Panc1 (cell line): ENCODE results near the gene TBC1D21. TPM values are rescaled to one million over a fixed set of nuclear protein-coding genes. Genes with fewer than 3 reads are reported as not detected.

ENCODE experiments used
- ATAC-seq: fragments of 200-7000 bp; cut with Tn5 transposase; 2 replicates; pipeline ENCODE4 v1.9.1; 2020; ENCODE audit warnings: mild to moderate bottlenecking, moderate library complexity
- BruUV-seq: library from RNA; stranded (reverse); fragments of 400-500 nt; replicated peaks from 2 replicates; lab custom pipeline; 2021; lab: Mats Ljungman, UMichigan
- CTCF ChIA-PET: fragments of 300-600 bp; sonication (Branson Sonifier 250); formaldehyde crosslinking; loops from one replicate; lab custom pipeline; 2022; ENCODE audit warnings: antibody characterized with exemption; lab: Charles Lee
- POLR2A ChIA-PET: fragments of 300-600 bp; sonication (Branson Sonifier 250); formaldehyde crosslinking; loops from one replicate; lab custom pipeline; 2022; ENCODE audit warnings: antibody characterized with exemption; lab: Charles Lee
- DNase-seq: peaks from one replicate; pipeline ENCODE4 v3.0.0-alpha.2; 2010; ENCODE audit warnings: low read depth, low spot score
- H3K27ac ChIP-seq: 2 replicates; pipeline ENCODE4 v1.5.1; 2011; ENCODE audit warnings: mild to moderate bottlenecking, low read length, inconsistent platforms
- H3K27me3 ChIP-seq: fragments of 200-500 bp; sonication (Bioruptor generic); 2 replicates; pipeline ENCODE4 v1.6.0; 2014; ENCODE audit warnings: low read length, inconsistent platforms; ENCODE audit not compliant: control insufficient read depth, insufficient read depth
- H3K36me3 ChIP-seq: fragments of 200-500 bp; sonication (Bioruptor generic); 2 replicates; pipeline ENCODE4 v1.5.1; 2014; ENCODE audit warnings: inconsistent platforms, mild to moderate bottlenecking, low read length, moderate library complexity; ENCODE audit not compliant: control insufficient read depth, insufficient read depth
- H3K4me1 ChIP-seq: 2 replicates; pipeline ENCODE4 v1.5.1; 2011; ENCODE audit warnings: inconsistent platforms, mild to moderate bottlenecking, low read length, moderate library complexity; ENCODE audit not compliant: control insufficient read depth, insufficient read depth
- H3K4me3 ChIP-seq, 2 experiments: 2 replicates each; pipeline ENCODE4 v1.5.1; 2011 to 2012; ENCODE audit warnings: low read depth in 2 of 2, low read length in 2 of 2, mild to moderate bottlenecking in 2 of 2, inconsistent platforms in 1 of 2, moderate library complexity in 1 of 2
- H3K9me3 ChIP-seq: fragments of 200-500 bp; sonication (Bioruptor generic); 2 replicates; pipeline ENCODE4 v1.5.1; 2014; ENCODE audit warnings: low read depth, mild to moderate bottlenecking, inconsistent platforms, low read length, moderate library complexity; ENCODE audit not compliant: control insufficient read depth, insufficient read depth
- CTCF ChIP-seq: fragments of 450-650 bp; IDR thresholded peaks from 2 replicates; pipeline ENCODE4 v1.5.1; 2017; ENCODE audit warnings: mild to moderate bottlenecking
- POLR2AphosphoS5 ChIP-seq: IDR thresholded peaks from 2 replicates; pipeline ENCODE4 v1.6.1; 2012; ENCODE audit warnings: mild to moderate bottlenecking, low read depth, low read length, moderate library complexity
- REST ChIP-seq, 2 experiments: IDR thresholded peaks; 2 replicates each; pipeline ENCODE4 v1.6.1; 2011 to 2012; ENCODE audit warnings: low read depth in 2 of 2, control low read depth in 1 of 2, low read length in 1 of 2, mild to moderate bottlenecking in 1 of 2, moderate library complexity in 1 of 2; ENCODE audit not compliant: insufficient read depth in 1 of 2
- SIN3A ChIP-seq: IDR thresholded peaks from 2 replicates; pipeline ENCODE4 v1.6.1; 2012; ENCODE audit warnings: low read depth, mild to moderate bottlenecking, low read length, moderate library complexity, borderline replicate concordance; ENCODE audit not compliant: insufficient read depth
- TCF7L2 ChIP-seq: IDR thresholded peaks from 2 replicates; pipeline ENCODE4 v1.6.1; 2011; ENCODE audit warnings: mild to moderate bottlenecking, low read depth, low read length, inconsistent platforms
- in situ Hi-C: cut with HindIII; loops from 2 replicates; pipeline ENCODE4 v1.10.0; 2016; ENCODE audit warnings: low sequenced_read_pairs, low pct_unique_long_range_greater_than_20kb
- intact Hi-C: fragments of 100-400 bp; cut with micrococcal nuclease; formaldehyde crosslinking; loops from one replicate; pipeline ENCODE4 v1.10.0; 2022; ENCODE audit not compliant: unreplicated experiment
- total RNA-seq: library from RNA; stranded (reverse); gene quantifications from one replicate; pipeline ENCODE4 v1.2.1, GENCODE V29; 2021; ENCODE audit not compliant: unreplicated experiment

TBC1D21 gene
- total RNA-seq, 1 experiment from 2014 or later, result not detected

GRCh38 chr15:73845907-73846306 lies 27.5 kb upstream of the TBC1D21 start:
- DNase-seq (no peak), ATAC-seq (no peak)
- ChIA-PET CTCF (no interaction called here), POLR2A (interaction anchor here (0.6 kb wide), 1 partner anchor 462 kb away, joined by 5 read pairs; no protein-coding TSS in a partner anchor)
- TF ChIP-seq TCF7L2 (no peak), SIN3A (no peak), REST (IDR thresholded peaks at IDR 0.05; ENCODE audit: insufficient read depth in 1 of 2, low read depth in 2 of 2, low read length in 1 of 2) (no peak), POLR2AphosphoS5 (no peak), CTCF (no peak)
- in situ Hi-C loops, result no loop called here
- no peaks in the 10 kb centered on the region for H3K9me3 ChIP-seq
- intact Hi-C loops, result no loop called here
- no peak overlapping the region for H3K4me3 ChIP-seq
- H3K27me3 ChIP-seq, result peaks cover 19% of the 10 kb centered on the region
- no peaks in the 10 kb centered on the region; the same call in 1 of the 2 replicates for H3K36me3 ChIP-seq
- no peaks in the 10 kb centered on the region for H3K4me1 ChIP-seq
- BruUV-seq, result no TSS peak
- no peak overlapping the region for H3K27ac ChIP-seq

- DNase-seq (no peak), ATAC-seq (no peak)
- POLR2A ChIA-PET, result interaction anchor here (0.6 kb wide), 1 partner anchor 31 kb away, joined by 5 read pairs; no protein-coding TSS in a partner anchor
- peaks cover 8% of the 10 kb centered on the region for H3K27me3 ChIP-seq
- H3K27ac ChIP-seq, result no peak overlapping the region
- TF ChIP-seq TCF7L2 (no peak), POLR2AphosphoS5 (no peak), REST (IDR thresholded peaks at IDR 0.05; ENCODE audit: insufficient read depth in 1 of 2, low read depth in 2 of 2, low read length in 1 of 2) (no peak), CTCF (no peak), SIN3A (no peak)
- H3K36me3 ChIP-seq, result no peaks in the 10 kb centered on the region
- BruUV-seq, result no TSS peak
- no peak overlapping the region for H3K4me3 ChIP-seq
- H3K4me1 ChIP-seq, result no peaks in the 10 kb centered on the region
- intact Hi-C loops, result no loop called here
- in situ Hi-C loops, result no loop called here
- H3K9me3 ChIP-seq, result no peaks in the 10 kb centered on the region
- CTCF ChIA-PET, result interaction anchor here (1.0 kb wide), 1 partner anchor 24 kb away, joined by 5 read pairs; no protein-coding TSS in a partner anchor
These were observed 23.7 kb upstream of the TBC1D21 start for GRCh38 chr15:73849641-73850040.
